HG03139 (cell line): ENCODE measurements around the gene MRI1.
A peak's percentile ranks its signal among the peaks of the same experiment; 100 is the strongest.
"Not testable (repeated sequence)": the region's sequence is repeated elsewhere in the genome, so short reads cannot be mapped to it uniquely, and the experiment has no call there.

Experiments used
- ATAC-seq: cut with Tn5 transposase; IDR thresholded peaks from one replicate; pipeline ENCODE4 v1.9.1; 2021; ENCODE audit not compliant: unreplicated experiment

The MRI1 gene

GRCh38 chr19:13764101-13764807, at the start of gene MRI1:
Gene MRI1 (plus strand): TSS chr19:13764522. CDS start chr19:13764589, 67 bp downstream.
- ATAC-seq, result no peak

GRCh38 chr19:13717194-13717643, 47.1 kb upstream of the MRI1 start:
- ATAC-seq, result no peak

- ATAC-seq, result no peak
These were observed 45.6 kb upstream of the MRI1 start for GRCh38 chr19:13718733-13719132.

- no peak for ATAC-seq
These were observed 42.2 kb upstream of the MRI1 start for GRCh38 chr19:13722146-13722545.

GRCh38 chr19:13723206-13723605, 41.1 kb upstream of the MRI1 start:
- ATAC-seq, result no peak

- ATAC-seq, result no peak
These were observed 38.0 kb upstream of the MRI1 start for GRCh38 chr19:13726323-13726722.

GRCh38 chr19:13727798-13728197, 36.5 kb upstream of the MRI1 start:
- no peak for ATAC-seq

- no peak for ATAC-seq
These were observed 34.5 kb upstream of the MRI1 start for GRCh38 chr19:13729859-13730258.

GRCh38 chr19:13731147-13731964, 33.0 kb upstream of the MRI1 start:
- peak; percentile 94 for ATAC-seq

- ATAC-seq, result no peak
These were observed 32.0 kb upstream of the MRI1 start for GRCh38 chr19:13732337-13732736.

- no peak for ATAC-seq
These were observed 29.6 kb upstream of the MRI1 start for GRCh38 chr19:13734751-13735150.

- ATAC-seq, result no peak
These were observed 26.2 kb upstream of the MRI1 start for GRCh38 chr19:13738073-13738472.

- no peak for ATAC-seq
These were observed 22.4 kb upstream of the MRI1 start for GRCh38 chr19:13741893-13742292.

GRCh38 chr19:13742756-13743155, 21.6 kb upstream of the MRI1 start:
- no peak for ATAC-seq

- ATAC-seq, result no peak
These were observed 20.1 kb upstream of the MRI1 start for GRCh38 chr19:13744174-13744573.

GRCh38 chr19:13747098-13747453, 17.2 kb upstream of the MRI1 start:
- no peak for ATAC-seq

GRCh38 chr19:13748169-13748828, 16.0 kb upstream of the MRI1 start:
- ATAC-seq, result no peak

GRCh38 chr19:13751436-13751835, 12.9 kb upstream of the MRI1 start:
- no peak for ATAC-seq

GRCh38 chr19:13753622-13754021, 10.7 kb upstream of the MRI1 start:
- not testable (repeated sequence) for ATAC-seq

GRCh38 chr19:13756210-13756609, 8.1 kb upstream of the MRI1 start:
- no peak for ATAC-seq

GRCh38 chr19:13757805-13758772, 6.2 kb upstream of the MRI1 start:
- no peak for ATAC-seq
